Suprapubic skin (tissue), 4 donors: ENCODE results near the gene JUP.

ENCODE experiments used
- EP300 ChIP-seq: sonication (generic); formaldehyde crosslinking; IDR thresholded peaks from one replicate; pipeline ENCODE4 v1.6.1; 2017; ENCODE audit warnings: antibody characterized with exemption
- POLR2A ChIP-seq, 2 donors: fragments of 450-650 bp; IDR thresholded peaks; one replicate each; pipeline ENCODE4 v1.6.1; 2017; ENCODE audit warnings: antibody characterized with exemption in 2 of 2, mild to moderate bottlenecking in 2 of 2, moderate library complexity in 2 of 2
- POLR2AphosphoS5 ChIP-seq, 3 donors: sonication (generic); formaldehyde crosslinking; IDR thresholded peaks; one replicate each; pipeline ENCODE4 v1.6.1; 2017; ENCODE audit warnings: antibody characterized with exemption in 3 of 3
- TF ChIP-seq, protein P1 (sequence below), 2 donors: fragments of 200-600 bp in 1 of 2; fragments of 450-650 bp in 1 of 2; sonication (generic) in 1 of 2; IDR thresholded peaks; one replicate each; pipeline ENCODE4 v1.5.1; 2016 to 2019; ENCODE audit warnings: antibody characterized with exemption in 2 of 2, mild to moderate bottlenecking in 1 of 2, moderate library complexity in 1 of 2

DNA sequence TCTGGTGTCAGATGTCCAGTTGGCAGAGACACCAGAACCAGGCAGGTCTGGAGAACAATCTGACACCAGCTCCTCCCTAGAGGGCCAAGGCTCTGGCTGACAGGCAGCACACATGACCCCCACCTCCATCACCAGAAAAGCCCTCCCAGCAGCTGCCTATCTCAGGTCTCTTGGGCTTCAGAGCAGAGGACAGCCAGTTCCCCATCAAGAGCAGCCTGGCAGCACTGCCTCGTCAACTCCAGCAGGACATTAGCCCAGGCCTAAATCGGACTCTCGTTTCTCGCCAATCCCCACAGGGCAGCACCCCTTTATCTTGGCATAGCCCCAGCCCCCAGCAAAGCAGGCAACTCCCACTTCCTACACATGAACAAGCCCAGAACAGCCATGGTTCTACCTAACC, 4.4 kb downstream of the JUP start:
- TF ChIP-seq, protein P1, sequence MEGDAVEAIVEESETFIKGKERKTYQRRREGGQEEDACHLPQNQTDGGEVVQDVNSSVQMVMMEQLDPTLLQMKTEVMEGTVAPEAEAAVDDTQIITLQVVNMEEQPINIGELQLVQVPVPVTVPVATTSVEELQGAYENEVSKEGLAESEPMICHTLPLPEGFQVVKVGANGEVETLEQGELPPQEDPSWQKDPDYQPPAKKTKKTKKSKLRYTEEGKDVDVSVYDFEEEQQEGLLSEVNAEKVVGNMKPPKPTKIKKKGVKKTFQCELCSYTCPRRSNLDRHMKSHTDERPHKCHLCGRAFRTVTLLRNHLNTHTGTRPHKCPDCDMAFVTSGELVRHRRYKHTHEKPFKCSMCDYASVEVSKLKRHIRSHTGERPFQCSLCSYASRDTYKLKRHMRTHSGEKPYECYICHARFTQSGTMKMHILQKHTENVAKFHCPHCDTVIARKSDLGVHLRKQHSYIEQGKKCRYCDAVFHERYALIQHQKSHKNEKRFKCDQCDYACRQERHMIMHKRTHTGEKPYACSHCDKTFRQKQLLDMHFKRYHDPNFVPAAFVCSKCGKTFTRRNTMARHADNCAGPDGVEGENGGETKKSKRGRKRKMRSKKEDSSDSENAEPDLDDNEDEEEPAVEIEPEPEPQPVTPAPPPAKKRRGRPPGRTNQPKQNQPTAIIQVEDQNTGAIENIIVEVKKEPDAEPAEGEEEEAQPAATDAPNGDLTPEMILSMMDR (IDR thresholded peaks at IDR 0.05) = no peak
- TF ChIP-seq EP300 (no peak), POLR2AphosphoS5 (IDR thresholded peaks at IDR 0.05) (no peak), POLR2A (IDR thresholded peaks at IDR 0.05) (no peak)
